CD4-positive, alpha-beta memory T cell (primary cell): ENCODE results near the gene ZNF57. TPM values are rescaled to one million over a fixed set of nuclear protein-coding genes. Genes with fewer than 3 reads are reported as not detected.
A peak's percentile ranks its signal among the peaks of the same experiment; 100 is the strongest.

Experiments used
- CTCF ChIA-PET: fragments of 350-600 bp; sonication (Branson Sonifier 250); formaldehyde crosslinking; loops from one replicate; lab custom pipeline; 2021; ENCODE audit warnings: inconsistent platforms; ENCODE audit not compliant: partially characterized antibody; lab: Charles Lee
- POLR2A ChIA-PET: fragments of 350-600 bp; sonication (Branson Sonifier 250); formaldehyde crosslinking; loops from one replicate; lab custom pipeline; 2021; ENCODE audit not compliant: partially characterized antibody; lab: Charles Lee
- DNase-seq, 5 donors: peaks; one replicate each; pipeline versions ENCODE4 v3.0.0 to v3.0.0-alpha.2; 2020 to 2022; ENCODE audit warnings: mixed read lengths in 1 of 5
- H3K27ac ChIP-seq: one replicate; pipeline ENCODE4 v1.7.0; 2013; ENCODE audit warnings: low read depth, low read length
- H3K27me3 ChIP-seq: 2 replicates; pipeline ENCODE4 v1.7.0; 2013; ENCODE audit warnings: mild to moderate bottlenecking, low read length, moderate library complexity; ENCODE audit not compliant: insufficient read depth
- H3K36me3 ChIP-seq: 2 replicates; pipeline ENCODE4 v1.7.0; 2013; ENCODE audit warnings: mild to moderate bottlenecking, low read length, moderate library complexity; ENCODE audit not compliant: insufficient read depth
- H3K4me1 ChIP-seq: 2 replicates; pipeline ENCODE4 v1.7.0; 2013; ENCODE audit warnings: mild to moderate bottlenecking, low read length, moderate library complexity; ENCODE audit not compliant: insufficient read depth
- H3K4me3 ChIP-seq, 2 donors: one replicate each; pipeline ENCODE4 v1.7.0; 2013; ENCODE audit warnings: low read length in 2 of 2, mild to moderate bottlenecking in 1 of 2
- H3K9me3 ChIP-seq, 2 donors: one replicate each; pipeline ENCODE4 v1.7.0; 2013; ENCODE audit warnings: low read length in 2 of 2, control low read depth in 1 of 2; ENCODE audit not compliant: control insufficient read depth in 1 of 2
- H3K27ac Mint-ChIP-seq, 7 donors: one replicate each; pipeline ENCODE4 v1.8.0; 2020 to 2021; ENCODE audit warnings: mixed read lengths in 7 of 7, mild to moderate bottlenecking in 6 of 7, inconsistent platforms in 3 of 7, moderate library complexity in 3 of 7
- H3K27me3 Mint-ChIP-seq, 2 donors: one replicate each; pipeline ENCODE4 v1.8.0; 2020 to 2021; ENCODE audit warnings: mixed read lengths in 2 of 2
- H3K36me3 Mint-ChIP-seq, 2 donors: one replicate each; pipeline ENCODE4 v1.8.0; 2020 to 2021; ENCODE audit warnings: mixed read lengths in 2 of 2, inconsistent platforms in 1 of 2, mild to moderate bottlenecking in 1 of 2
- H3K4me1 Mint-ChIP-seq, 4 donors: one replicate each; pipeline ENCODE4 v1.8.0; 2020 to 2021; ENCODE audit warnings: mixed read lengths in 4 of 4, mild to moderate bottlenecking in 1 of 4
- H3K4me3 Mint-ChIP-seq, 8 donors: one replicate each; pipeline ENCODE4 v1.8.0; 2020 to 2021; ENCODE audit warnings: mixed read lengths in 8 of 8, mild to moderate bottlenecking in 7 of 8, moderate library complexity in 6 of 8, inconsistent platforms in 3 of 8
- H3K9me3 Mint-ChIP-seq, 8 donors: one replicate each; pipeline ENCODE4 v1.8.0; 2020 to 2021; ENCODE audit warnings: mixed read lengths in 8 of 8, mild to moderate bottlenecking in 5 of 8, inconsistent platforms in 3 of 8, moderate library complexity in 1 of 8
- intact Hi-C: fragments of 100-400 bp; cut with micrococcal nuclease; formaldehyde crosslinking; loops from one replicate; pipeline ENCODE4 v1.15.1; 2023
- polyA plus RNA-seq, 2 donors: library from polyadenylated mRNA; unstranded; fragments of 300-500 nt; fragmentation: Illumina TruSeq; gene quantifications; one replicate each; pipeline ENCODE4 v1.2.3, GENCODE V29; 2021
- total RNA-seq, 2 experiments: library from RNA; stranded (reverse); gene quantifications; one replicate each; pipeline ENCODE4 v1.2.3, GENCODE V29; 2021

ZNF57 gene
- total and polyA plus RNA-seq, 4 experiments from 2014 or later, result 2.1 to 4.7 (median 4.2) TPM

- DNase-seq, result peak; percentile 99 to 100 (median 100)
- CTCF ChIA-PET, result interaction anchor here (0.6 to 23.2 kb wide), 35 partner anchors 8 to 692 kb away, joined by 3 to 375 read pairs (median 5); partner anchors contain the start of genes S1PR4 and TLE6
- POLR2A ChIA-PET, result interaction anchor here (0.6 to 3.7 kb wide), 20 partner anchors 26 to 260 kb away, joined by 3 to 38 read pairs (median 4); partner anchors contain the start of genes NCLN, S1PR4, THOP1 and TLE5
- H3K27me3 ChIP-seq, result no peaks in the 10 kb centered on the region
- Mint-ChIP-seq H3K36me3 (peaks cover 0 to 2% of the 10 kb centered on the region in 2 donors), H3K27me3 (no peaks in the 10 kb centered on the region), H3K27ac (peak overlapping the region; percentile 92 to 100 (median 99)), H3K9me3 (peaks cover 0 to 3% (median 0%) of the 10 kb centered on the region in 8 donors), H3K4me3 (peak overlapping the region; percentile 93 to 98 (median 96)), H3K4me1 (peaks cover 17 to 35% (median 23%) of the 10 kb centered on the region in 4 donors)
- peaks cover 22% of the 10 kb centered on the region for H3K4me1 ChIP-seq
- intact Hi-C loops, result loop anchor here (1.0 to 5.0 kb wide), 8 partner anchors 12 to 235 kb away; partner anchors contain the start of genes NCLN and TLE5
- no peaks in the 10 kb centered on the region for H3K9me3 ChIP-seq
- peak overlapping the region; percentile 62 to 87 for H3K4me3 ChIP-seq
- peak overlapping the region; percentile 93 for H3K27ac ChIP-seq
- H3K36me3 ChIP-seq, result no peaks in the 10 kb centered on the region
These were observed 49.8 kb downstream of the ZNF57 start for GRCh38 chr19:2950286-2951124.

GRCh38 chr19:2952953-2953481 lies 52.3 kb downstream of the ZNF57 start:
- Mint-ChIP-seq H3K4me1 (peaks cover 12 to 25% (median 20%) of the 10 kb centered on the region in 4 donors), H3K27ac (no peak overlapping the region), H3K27me3 (no peaks in the 10 kb centered on the region), H3K36me3 (peaks cover 0 to 2% of the 10 kb centered on the region in 2 donors), H3K9me3 (peaks cover 0 to 1% (median 0%) of the 10 kb centered on the region in 8 donors), H3K4me3 (no peak overlapping the region)
- Histone ChIP-seq H3K27me3 (no peaks in the 10 kb centered on the region), H3K27ac (no peak overlapping the region), H3K4me3 (no peak overlapping the region), H3K9me3 (no peaks in the 10 kb centered on the region), H3K4me1 (peaks cover 18% of the 10 kb centered on the region), H3K36me3 (no peaks in the 10 kb centered on the region)
- POLR2A ChIA-PET, result interaction anchor here (3.7 kb wide), 1 partner anchor 109 kb away, joined by 38 read pairs; the partner anchor contains the start of gene TLE5
- CTCF ChIA-PET, result interaction anchor here (1.6 to 23.2 kb wide), 5 partner anchors 10 to 305 kb away, joined by 4 to 375 read pairs (median 14); no protein-coding TSS in a partner anchor
- intact Hi-C loops, result loop anchor here (5.0 kb wide), 2 partner anchors 109 to 209 kb away; partner anchors contain the start of gene TLE5
- no peak for DNase-seq

- Mint-ChIP-seq H3K9me3 (no peaks in the 10 kb centered on the region), H3K4me1 (peaks cover 3 to 4% (median 4%) of the 10 kb centered on the region in 4 donors), H3K36me3 (no peaks in the 10 kb centered on the region), H3K27ac (peak overlapping the region in 1 of 7 donors; percentile 43), H3K4me3 (no peak overlapping the region), H3K27me3 (no peaks in the 10 kb centered on the region)
- Histone ChIP-seq H3K4me1 (no peaks in the 10 kb centered on the region), H3K27me3 (no peaks in the 10 kb centered on the region), H3K27ac (no peak overlapping the region), H3K4me3 (no peak overlapping the region), H3K36me3 (no peaks in the 10 kb centered on the region), H3K9me3 (no peaks in the 10 kb centered on the region)
- POLR2A ChIA-PET, result no interaction called here
- no peak for DNase-seq
- CTCF ChIA-PET, result interaction anchor here (0.6 to 23.2 kb wide), 5 partner anchors 26 to 172 kb away, joined by 3 to 375 read pairs (median 4); no protein-coding TSS in a partner anchor
- intact Hi-C loops, result no loop called here
These were observed 56.4 kb downstream of the ZNF57 start for GRCh38 chr19:2957160-2957559.

GRCh38 chr19:2960120-2960519 lies 59.4 kb downstream of the ZNF57 start:
- POLR2A ChIA-PET, result interaction anchor here (1.4 kb wide), 1 partner anchor 16 kb away, joined by 3 read pairs; no protein-coding TSS in a partner anchor
- Mint-ChIP-seq H3K36me3 (no peaks in the 10 kb centered on the region), H3K4me1 (peaks cover 4 to 6% (median 6%) of the 10 kb centered on the region in 4 donors), H3K27me3 (no peaks in the 10 kb centered on the region), H3K27ac (no peak overlapping the region), H3K4me3 (no peak overlapping the region), H3K9me3 (no peaks in the 10 kb centered on the region)
- Histone ChIP-seq H3K36me3 (no peaks in the 10 kb centered on the region), H3K27me3 (no peaks in the 10 kb centered on the region), H3K4me3 (no peak overlapping the region), H3K27ac (no peak overlapping the region), H3K4me1 (no peaks in the 10 kb centered on the region), H3K9me3 (no peaks in the 10 kb centered on the region)
- DNase-seq, result no peak
- CTCF ChIA-PET, result interaction anchor here (0.6 to 23.2 kb wide), 10 partner anchors 9 to 325 kb away, joined by 3 to 375 read pairs (median 4); partner anchors contain the start of gene TLE6
- intact Hi-C loops, result no loop called here

- intact Hi-C loops, result loop anchor here (1.0 kb wide), 7 partner anchors 11 to 248 kb away; no protein-coding TSS in a partner anchor
- H3K36me3 ChIP-seq, result no peaks in the 10 kb centered on the region
- POLR2A ChIA-PET, result interaction anchor here (0.7 to 1.4 kb wide), 2 partner anchors 74 to 99 kb away, joined by 3 to 7 read pairs; no protein-coding TSS in a partner anchor
- CTCF ChIA-PET, result interaction anchor here (0.6 to 23.2 kb wide), 13 partner anchors 11 to 284 kb away, joined by 3 to 375 read pairs (median 7); no protein-coding TSS in a partner anchor
- Mint-ChIP-seq H3K4me1 (peaks cover 4 to 6% (median 5%) of the 10 kb centered on the region in 4 donors), H3K9me3 (no peaks in the 10 kb centered on the region), H3K36me3 (no peaks in the 10 kb centered on the region), H3K27me3 (no peaks in the 10 kb centered on the region), H3K4me3 (peak overlapping the region in 2 of 8 donors; percentile 16 to 17), H3K27ac (peak overlapping the region; percentile 48 to 92 (median 85))
- H3K4me3 ChIP-seq, result no peak overlapping the region
- H3K9me3 ChIP-seq, result no peaks in the 10 kb centered on the region
- H3K27ac ChIP-seq, result no peak overlapping the region
- no peaks in the 10 kb centered on the region for H3K27me3 ChIP-seq
- H3K4me1 ChIP-seq, result no peaks in the 10 kb centered on the region
- peak; percentile 72 to 80 (median 77) for DNase-seq
These were observed 61.4 kb downstream of the ZNF57 start for GRCh38 chr19:2962018-2962670.

GRCh38 chr19:2963122-2963521 lies 62.4 kb downstream of the ZNF57 start:
- H3K9me3 ChIP-seq, result no peaks in the 10 kb centered on the region
- H3K4me1 Mint-ChIP-seq, result peaks cover 4 to 6% (median 5%) of the 10 kb centered on the region in 4 donors
- H3K36me3 ChIP-seq, result no peaks in the 10 kb centered on the region
- no peaks in the 10 kb centered on the region for H3K4me1 ChIP-seq
- intact Hi-C loops, result no loop called here
- no peak for DNase-seq
- H3K27me3 ChIP-seq, result no peaks in the 10 kb centered on the region
- no peaks in the 10 kb centered on the region for H3K27me3 Mint-ChIP-seq
- no peaks in the 10 kb centered on the region for H3K36me3 Mint-ChIP-seq
- H3K9me3 Mint-ChIP-seq, result no peaks in the 10 kb centered on the region
- no peak overlapping the region for H3K27ac ChIP-seq
- ChIA-PET CTCF (interaction anchor here (0.7 to 23.2 kb wide), 12 partner anchors 12 to 248 kb away, joined by 3 to 375 read pairs (median 7); no protein-coding TSS in a partner anchor), POLR2A (interaction anchor here (1.4 kb wide), 1 partner anchor 73 kb away, joined by 7 read pairs; no protein-coding TSS in a partner anchor)
- no peak overlapping the region for H3K27ac Mint-ChIP-seq
- no peak overlapping the region for H3K4me3 ChIP-seq
- no peak overlapping the region for H3K4me3 Mint-ChIP-seq
